HG02943 (cell line): Measurements from ENCODE around the gene PDF.

Experiments used
- ATAC-seq: cut with Tn5 transposase; IDR thresholded peaks from one replicate; pipeline ENCODE4 v1.9.1; 2021; ENCODE audit warnings: mild to moderate bottlenecking, low read depth, moderate library complexity; ENCODE audit not compliant: unreplicated experiment

PDF gene

GRCh38 chr16:69286941-69287713 is 43.3 kb downstream of the PDF start:
- no peak for ATAC-seq

GRCh38 chr16:69285240-69285639 is 45.1 kb downstream of the PDF start:
- no peak for ATAC-seq

GRCh38 chr16:69283851-69284250 is 46.5 kb downstream of the PDF start:
- ATAC-seq = no peak

DNA sequence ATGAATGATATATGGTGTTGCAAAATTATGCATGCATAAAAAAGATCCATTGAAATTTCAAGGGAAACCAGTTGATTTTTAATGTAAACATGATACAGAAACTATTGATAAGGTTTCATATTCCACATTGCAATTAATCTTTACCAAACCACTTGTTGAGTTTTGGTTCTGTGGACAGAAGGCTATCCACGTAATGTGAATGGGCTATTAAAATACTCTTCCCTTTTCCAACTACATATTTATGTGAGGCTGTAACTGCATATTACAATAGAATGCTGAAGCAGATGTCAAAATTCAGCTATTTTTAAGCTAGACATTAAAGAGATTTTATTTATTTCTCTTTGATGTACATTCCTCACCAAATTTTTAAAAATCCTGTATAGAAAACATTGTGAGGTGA is 53.0 kb downstream of the PDF start:
- ATAC-seq = no peak
